GM21515 (cell line): ENCODE results near the gene MAGI3.
"Not testable (repeated sequence)": the region's sequence is repeated elsewhere in the genome, so short reads cannot be mapped to it uniquely, and the experiment has no call there.

Experiments used
- ATAC-seq: cut with Tn5 transposase; IDR thresholded peaks from one replicate; pipeline ENCODE4 v1.9.1; 2021; ENCODE audit not compliant: unreplicated experiment

The MAGI3 gene

GRCh38 chr1:113396585-113396984 lies 6.3 kb downstream of the MAGI3 start:
- ATAC-seq = no peak

- no peak for ATAC-seq
These were observed 8.8 kb downstream of the MAGI3 start for GRCh38 chr1:113399062-113399583.

GRCh38 chr1:113401067-113401466 lies 10.8 kb downstream of the MAGI3 start:
- no peak for ATAC-seq

- no peak for ATAC-seq
These were observed 11.4 kb downstream of the MAGI3 start for GRCh38 chr1:113401728-113402127.

- no peak for ATAC-seq
These were observed 12.8 kb downstream of the MAGI3 start for GRCh38 chr1:113403065-113403464.

GRCh38 chr1:113405573-113405972 lies 15.3 kb downstream of the MAGI3 start:
- no peak for ATAC-seq

- not testable (repeated sequence) for ATAC-seq
These were observed 15.8 kb downstream of the MAGI3 start for GRCh38 chr1:113406149-113406548.

GRCh38 chr1:113409363-113409762 lies 19.0 kb downstream of the MAGI3 start:
- no peak for ATAC-seq

- not testable (repeated sequence) for ATAC-seq
These were observed 21.7 kb downstream of the MAGI3 start for GRCh38 chr1:113412020-113412419.

GRCh38 chr1:113415310-113416070 lies 25.2 kb downstream of the MAGI3 start:
- ATAC-seq = no peak

GRCh38 chr1:113416071-113416470 lies 25.8 kb downstream of the MAGI3 start:
- not testable (repeated sequence) for ATAC-seq

GRCh38 chr1:113416496-113416895 lies 26.2 kb downstream of the MAGI3 start:
- no peak for ATAC-seq

- no peak for ATAC-seq
These were observed 32.2 kb downstream of the MAGI3 start for GRCh38 chr1:113422315-113423068.

- ATAC-seq = no peak
These were observed 33.5 kb downstream of the MAGI3 start for GRCh38 chr1:113423826-113424225.

- no peak for ATAC-seq
These were observed 39.3 kb downstream of the MAGI3 start for GRCh38 chr1:113429461-113430153.

GRCh38 chr1:113433184-113433583 lies 42.9 kb downstream of the MAGI3 start:
- no peak for ATAC-seq

GRCh38 chr1:113434081-113434873 lies 44.0 kb downstream of the MAGI3 start:
- no peak for ATAC-seq

- no peak for ATAC-seq
These were observed 44.5 kb downstream of the MAGI3 start for GRCh38 chr1:113434874-113435175.

GRCh38 chr1:113437554-113438341 lies 47.4 kb downstream of the MAGI3 start:
- ATAC-seq = no peak
